Smooth muscle cell (in vitro differentiated cells): ENCODE measurements around the gene NID1. TPM values are rescaled to one million over a fixed set of nuclear protein-coding genes. Genes with fewer than 3 reads are reported as not detected.

Experiments
- DNase-seq: peaks from one replicate; lab custom pipeline; 2025; ENCODE audit not compliant: unreplicated experiment; lab: John Stamatoyannopoulos, UW
- H2AFZ ChIP-seq: fragments of 200-600 bp; sonication (generic); 2 replicates; pipeline ENCODE4 v1.6.0; 2016; ENCODE audit warnings: antibody characterized with exemption, low read depth, mild to moderate bottlenecking
- H3F3A ChIP-seq: fragments of 200-600 bp; sonication (generic); 2 replicates; pipeline ENCODE4 v1.6.0; 2017; ENCODE audit warnings: antibody characterized with exemption, low read depth
- H3K27ac ChIP-seq: fragments of 200-600 bp; sonication (generic); 2 replicates; pipeline ENCODE4 v1.5.1; 2016; ENCODE audit warnings: low read depth, mild to moderate bottlenecking
- H3K27me3 ChIP-seq: fragments of 200-600 bp; sonication (generic); 2 replicates; pipeline ENCODE4 v1.6.1; 2016; ENCODE audit warnings: low read depth, mild to moderate bottlenecking
- H3K36me3 ChIP-seq: fragments of 200-600 bp; sonication (generic); 2 replicates; pipeline ENCODE4 v1.5.1; 2016; ENCODE audit warnings: low read depth
- H3K4me1 ChIP-seq: fragments of 200-600 bp; sonication (generic); 2 replicates; pipeline ENCODE4 v1.5.1; 2016; ENCODE audit warnings: low read depth
- H3K4me2 ChIP-seq: fragments of 200-600 bp; sonication (generic); 2 replicates; pipeline ENCODE4 v1.6.0; 2016; ENCODE audit warnings: mild to moderate bottlenecking
- H3K4me3 ChIP-seq: fragments of 200-600 bp; sonication (generic); 2 replicates; pipeline ENCODE4 v1.5.1; 2016; ENCODE audit warnings: mild to moderate bottlenecking
- H3K79me2 ChIP-seq: fragments of 200-600 bp; sonication (generic); 2 replicates; pipeline ENCODE4 v1.6.0; 2016; ENCODE audit warnings: low read depth, mild to moderate bottlenecking
- H3K9ac ChIP-seq: fragments of 200-600 bp; sonication (generic); 2 replicates; pipeline ENCODE4 v1.6.0; 2016; ENCODE audit warnings: low read depth
- H3K9me3 ChIP-seq: fragments of 200-600 bp; sonication (generic); replicated peaks from 2 replicates; pipeline ENCODE4 v1.5.1; 2016; ENCODE audit warnings: low read depth
- H4K20me1 ChIP-seq: fragments of 200-600 bp; sonication (generic); 2 replicates; pipeline ENCODE4 v1.6.0; 2016; ENCODE audit warnings: low read depth
- CTCF ChIP-seq: fragments of 200-600 bp; sonication (generic); IDR thresholded peaks from 2 replicates; pipeline ENCODE4 v1.5.1; 2017; ENCODE audit warnings: borderline replicate concordance, mild to moderate bottlenecking, antibody characterized with exemption; ENCODE audit not compliant: insufficient read depth, poor library complexity, severe bottlenecking
- WGBS: methylation state at CpG from one replicate; pipeline ENCODE4 v1.1.7; 2016; ENCODE audit warnings: low lambda C conversion rate; 5-methylcytosine and 5-hydroxymethylcytosine counted together
- polyA plus RNA-seq: library from polyadenylated mRNA; unstranded; fragments of >200 nt; fragmentation: Nextera tagmentation; extraction: Ambion mirVana; gene quantifications from 2 replicates; pipeline ENCODE4 v1.2.1, GENCODE V29; 2016
- total RNA-seq: library from RNA; depleted of rRNA; stranded (reverse); fragments of >200 nt; gene quantifications from 2 replicates; pipeline ENCODE4 v1.2.3, GENCODE V29; 2014

Gene NID1
- total and polyA plus RNA-seq, 2 experiments from 2014 or later, result 52.9 to 74.1 TPM

GRCh38 chr1:236044341-236044740 is 20.5 kb downstream of the NID1 start:
- Histone ChIP-seq H3F3A (no peaks in the 10 kb centered on the region), H2AFZ (no peak overlapping the region), H4K20me1 (peaks cover 2% of the 10 kb centered on the region), H3K4me2 (no peak overlapping the region), H3K4me3 (no peak overlapping the region), H3K36me3 (no peaks in the 10 kb centered on the region), H3K4me1 (no peaks in the 10 kb centered on the region), H3K27ac (no peak overlapping the region), H3K27me3 (no peaks in the 10 kb centered on the region), H3K79me2 (no peaks in the 10 kb centered on the region), H3K9me3 (no peaks in the 10 kb centered on the region), H3K9ac (no peak overlapping the region)
- 41% methylated on average over 3 of the region's 3 CpGs for WGBS
- no peak for TF ChIP-seq CTCF
- DNase-seq, result no peak

GRCh38 chr1:236041631-236042618 is 23.0 kb downstream of the NID1 start:
- H3K79me2 ChIP-seq, result no peaks in the 10 kb centered on the region
- H2AFZ ChIP-seq, result no peak overlapping the region
- H3K4me1 ChIP-seq, result no peaks in the 10 kb centered on the region
- H3K4me3 ChIP-seq, result no peak overlapping the region
- H3K9me3 ChIP-seq, result no peaks in the 10 kb centered on the region
- no peaks in the 10 kb centered on the region for H4K20me1 ChIP-seq
- no peak for DNase-seq
- H3K9ac ChIP-seq, result no peak overlapping the region
- H3K36me3 ChIP-seq, result no peaks in the 10 kb centered on the region
- 89% methylated on average over 17 of the region's 17 CpGs for WGBS
- no peak overlapping the region for H3K27ac ChIP-seq
- no peaks in the 10 kb centered on the region for H3F3A ChIP-seq
- TF ChIP-seq CTCF, result no peak
- H3K27me3 ChIP-seq, result no peaks in the 10 kb centered on the region
- no peak overlapping the region for H3K4me2 ChIP-seq

GRCh38 chr1:236039740-236040685 is 24.9 kb downstream of the NID1 start:
- 58% methylated on average over 13 of the region's 13 CpGs for WGBS
- H3F3A ChIP-seq, result no peaks in the 10 kb centered on the region
- H4K20me1 ChIP-seq, result no peaks in the 10 kb centered on the region
- TF ChIP-seq CTCF, result no peak
- no peak for DNase-seq
- H3K4me1 ChIP-seq, result no peaks in the 10 kb centered on the region
- H3K79me2 ChIP-seq, result no peaks in the 10 kb centered on the region
- no peak overlapping the region for H3K9ac ChIP-seq
- peak overlapping the region; percentile 11 for H3K4me2 ChIP-seq
- no peaks in the 10 kb centered on the region for H3K27me3 ChIP-seq
- no peaks in the 10 kb centered on the region for H3K9me3 ChIP-seq
- no peak overlapping the region for H2AFZ ChIP-seq
- H3K27ac ChIP-seq, result peak overlapping the region; percentile 5
- H3K4me3 ChIP-seq, result no peak overlapping the region
- H3K36me3 ChIP-seq, result peaks cover 4% of the 10 kb centered on the region
